SK-N-MC (cell line): ENCODE measurements around the gene AMBRA1.

ENCODE experiments used
- EZH2 ChIP-seq: fragments of 200-600 bp; sonication (generic); IDR thresholded peaks from one replicate; pipeline ENCODE4 v1.6.1; 2017; ENCODE audit warnings: antibody characterized with exemption
- FOXP2 ChIP-seq: optimal IDR thresholded peaks from 2 replicates; pipeline ENCODE3; 2011; ENCODE audit warnings: mild to moderate bottlenecking, moderate library complexity; ENCODE audit not compliant: insufficient read depth; ENCODE audit errors: extremely low read length, control extremely low read depth
- POLR2AphosphoS5 ChIP-seq: IDR thresholded peaks from 2 replicates; pipeline ENCODE4 v1.6.1; 2012; ENCODE audit warnings: mild to moderate bottlenecking, low read depth, low read length, borderline replicate concordance

GRCh38 chr11:46505741-46506482 lies 87.9 kb downstream of the AMBRA1 start:
- TF ChIP-seq EZH2 = no peak
- TF ChIP-seq POLR2AphosphoS5 = no peak
- TF ChIP-seq FOXP2 = no peak
